CD4-positive, alpha-beta T cell treated with Interleukin-6 at 100 ng/mL for 8 hours (primary cell): ENCODE results near the gene WWC1.

Source experiments
- DNase-seq: peaks from one replicate; pipeline ENCODE4 v3.0.0-alpha.2; 2020; ENCODE audit warnings: mixed read lengths, low spot score

WWC1 gene

GRCh38 chr5:168446983-168447619, 155.7 kb downstream of the WWC1 start:
- DNase-seq, result no peak

- no peak for DNase-seq
Measured at GRCh38 chr5:168447808-168448207, 156.4 kb downstream of the WWC1 start.

- DNase-seq, result no peak
Measured at GRCh38 chr5:168449166-168449565, 157.7 kb downstream of the WWC1 start.

- DNase-seq, result no peak
Measured at GRCh38 chr5:168451565-168451964, 160.1 kb downstream of the WWC1 start.

- DNase-seq, result no peak
Measured at GRCh38 chr5:168455201-168455600, 163.8 kb downstream of the WWC1 start.

GRCh38 chr5:168457542-168457941, 166.1 kb downstream of the WWC1 start:
- DNase-seq, result no peak

GRCh38 chr5:168460606-168461005, 169.2 kb downstream of the WWC1 start:
- no peak for DNase-seq

GRCh38 chr5:168463081-168463480, 171.6 kb downstream of the WWC1 start:
- no peak for DNase-seq

- no peak for DNase-seq
Measured at GRCh38 chr5:168464214-168464613, 172.8 kb downstream of the WWC1 start.

GRCh38 chr5:168464641-168465040, 173.2 kb downstream of the WWC1 start:
- DNase-seq, result no peak

- DNase-seq, result no peak
Measured at GRCh38 chr5:168467755-168468330, 176.4 kb downstream of the WWC1 start.

GRCh38 chr5:168468836-168469235, 177.4 kb downstream of the WWC1 start:
- DNase-seq, result no peak

- DNase-seq, result no peak
Measured at GRCh38 chr5:168469816-168470215, 178.4 kb downstream of the WWC1 start.

GRCh38 chr5:168471785-168472184, 180.3 kb downstream of the WWC1 start:
- DNase-seq, result no peak

GRCh38 chr5:168472329-168472728, 180.9 kb downstream of the WWC1 start:
- no peak for DNase-seq

GRCh38 chr5:168474319-168474718, 182.9 kb downstream of the WWC1 start:
- DNase-seq, result no peak

- no peak for DNase-seq
Measured at GRCh38 chr5:168477060-168477459, 185.6 kb downstream of the WWC1 start.

GRCh38 chr5:168479166-168479565, 187.7 kb downstream of the WWC1 start:
- DNase-seq, result no peak

- DNase-seq, result no peak
Measured at GRCh38 chr5:168480601-168481000, 189.2 kb downstream of the WWC1 start.

GRCh38 chr5:168481330-168481788, 189.9 kb downstream of the WWC1 start:
- DNase-seq, result no peak

GRCh38 chr5:168482361-168482760, 190.9 kb downstream of the WWC1 start:
- DNase-seq, result no peak

- peak; percentile 87 for DNase-seq
Measured at GRCh38 chr5:168486136-168486879, 194.9 kb downstream of the WWC1 start, which contains the start of gene RARS1. Gene RARS1, plus strand, starts transcription at chr5:168486471. Its CDS starts 28 bp downstream, at chr5:168486499.

GRCh38 chr5:168489059-168489458, 197.6 kb downstream of the WWC1 start:
- no peak for DNase-seq
